Measurements from ENCODE around the gene ERCC6L2. TPM values are rescaled to one million over a fixed set of nuclear protein-coding genes. Genes with fewer than 3 reads are reported as not detected.

ERCC6L2 gene
- polyA plus RNA-seq, 1 donor from 2014 or later: 72.6 TPM

GRCh38 chr9:95930277-95930676, 54.8 kb downstream of the ERCC6L2 start:
- Histone ChIP-seq H3K9me2 (ENCODE audit: insufficient read depth, low read length) (no peaks in the 10 kb centered on the region), H3K4me3 (ENCODE audit: low read length) (no peak overlapping the region), H3K27me3 (ENCODE audit: insufficient read depth, low read depth, low read length) (no peaks in the 10 kb centered on the region), H3K36me3 (ENCODE audit: insufficient read depth, low read length) (peaks cover 8% of the 10 kb centered on the region), H3K4me2 (ENCODE audit: low read length) (no peak overlapping the region), H4K20me1 (ENCODE audit: insufficient read depth) (no peaks in the 10 kb centered on the region), H3K27ac (ENCODE audit: low read length) (no peak overlapping the region), H3K79me2 (replicated peaks; ENCODE audit: insufficient read depth, low read length) (no peaks in the 10 kb centered on the region), H3F3A (ENCODE audit: insufficient read depth, low read length, poor library complexity, severe bottlenecking) (no peaks in the 10 kb centered on the region), H2AFZ (ENCODE audit: low read depth, low read length) (no peak overlapping the region), H3K9ac (ENCODE audit: low read length) (no peak overlapping the region), H3K9me3 (ENCODE audit: low read length) (no peaks in the 10 kb centered on the region)
- no peak for TF ChIP-seq RAD21 (conservative IDR thresholded peaks at IDR 0.05)
- no peak for TF ChIP-seq SMC3 (conservative IDR thresholded peaks at IDR 0.05; ENCODE audit: poor library complexity)
- TF ChIP-seq EP300 (conservative IDR thresholded peaks at IDR 0.05; ENCODE audit: poor library complexity, severe bottlenecking): no peak
- TF ChIP-seq TAF1 (IDR thresholded peaks at IDR 0.05; ENCODE audit: low read depth): no peak
- TF ChIP-seq POLR2AphosphoS5 (IDR thresholded peaks at IDR 0.05): no peak
- no peak for TF ChIP-seq MXI1 (conservative IDR thresholded peaks at IDR 0.05; ENCODE audit: poor library complexity, severe bottlenecking)
- no peak for TF ChIP-seq CTCF (IDR thresholded peaks at IDR 0.05; ENCODE audit: poor library complexity, severe bottlenecking)
- no peak for TF ChIP-seq REST (IDR thresholded peaks at IDR 0.05; ENCODE audit: borderline replicate concordance)
- TF ChIP-seq EZH2 (IDR thresholded peaks at IDR 0.05; ENCODE audit: borderline replicate concordance, insufficient read depth, low read length, poor library complexity, severe bottlenecking): no peak

GRCh38 chr9:95935861-95936578, 60.5 kb downstream of the ERCC6L2 start:
- no peak overlapping the region for H3K9ac ChIP-seq (ENCODE audit: low read length)
- no peaks in the 10 kb centered on the region for H4K20me1 ChIP-seq (ENCODE audit: insufficient read depth)
- H2AFZ ChIP-seq (ENCODE audit: low read depth, low read length): no peak overlapping the region
- no peak for TF ChIP-seq POLR2AphosphoS5 (IDR thresholded peaks at IDR 0.05)
- no peaks in the 10 kb centered on the region for H3K27me3 ChIP-seq (ENCODE audit: insufficient read depth, low read depth, low read length)
- H3K4me3 ChIP-seq (ENCODE audit: low read length): no peak overlapping the region
- H3K9me3 ChIP-seq (ENCODE audit: low read length): no peaks in the 10 kb centered on the region
- H3K9me2 ChIP-seq (ENCODE audit: insufficient read depth, low read length): no peaks in the 10 kb centered on the region
- peaks cover 23% of the 10 kb centered on the region for H3K36me3 ChIP-seq (ENCODE audit: insufficient read depth, low read length)
- no peaks in the 10 kb centered on the region for H3F3A ChIP-seq (ENCODE audit: insufficient read depth, low read length, poor library complexity, severe bottlenecking)
- H3K79me2 ChIP-seq (replicated peaks; ENCODE audit: insufficient read depth, low read length): no peaks in the 10 kb centered on the region
- H3K27ac ChIP-seq (ENCODE audit: low read length): no peak overlapping the region
- H3K4me2 ChIP-seq (ENCODE audit: low read length): no peak overlapping the region

Measured in neural cell (in vitro differentiated cells).